Measurements from ENCODE around the gene MATN1.

DNA sequence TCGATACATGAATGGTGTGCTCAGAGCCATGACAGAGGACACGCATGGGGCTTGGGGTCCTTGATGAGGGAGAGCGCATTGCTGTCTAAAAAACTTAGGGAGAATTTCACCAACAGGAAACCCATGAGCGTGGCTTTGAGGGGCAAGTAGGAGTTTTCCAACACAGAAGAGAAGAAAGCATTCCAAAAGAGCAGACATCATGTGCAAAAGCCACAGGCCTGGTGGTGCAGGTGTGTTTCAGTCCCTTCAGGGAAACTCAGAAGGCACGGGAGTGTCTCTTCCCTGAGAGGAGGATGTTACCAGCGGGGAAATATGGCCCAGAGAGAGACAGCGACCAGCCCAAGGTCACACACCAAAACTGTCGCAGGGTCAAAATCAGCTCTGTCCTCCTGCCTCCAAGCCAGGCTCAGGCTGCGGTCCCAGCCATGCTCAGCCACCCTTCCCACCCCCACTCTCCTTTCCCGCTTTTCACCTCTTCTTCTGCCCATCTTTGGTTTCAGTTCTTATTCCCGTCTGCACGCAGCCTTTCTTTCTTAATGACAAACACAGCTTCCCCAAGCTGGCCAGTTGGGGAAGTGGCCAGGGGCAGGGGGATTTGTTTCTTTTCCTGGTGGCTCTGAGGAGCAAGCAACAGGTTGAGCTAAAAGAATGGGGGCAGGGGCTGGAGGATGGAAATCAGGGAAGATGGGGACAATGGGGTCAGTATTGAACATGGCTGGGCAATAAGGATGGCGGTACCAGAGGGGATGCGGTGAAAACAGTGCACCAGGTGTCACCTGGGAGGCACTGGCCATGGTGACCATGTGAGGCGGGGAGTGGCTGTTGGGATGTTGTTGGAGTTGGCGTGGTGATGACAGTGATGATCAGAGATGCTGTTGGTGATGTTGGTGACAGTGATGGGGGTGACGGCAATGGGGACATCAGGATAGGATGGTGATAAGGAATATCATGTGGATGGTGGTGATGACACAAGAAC is 23.9 kb upstream of the MATN1 start:
- TF ChIP-seq, protein P1, sequence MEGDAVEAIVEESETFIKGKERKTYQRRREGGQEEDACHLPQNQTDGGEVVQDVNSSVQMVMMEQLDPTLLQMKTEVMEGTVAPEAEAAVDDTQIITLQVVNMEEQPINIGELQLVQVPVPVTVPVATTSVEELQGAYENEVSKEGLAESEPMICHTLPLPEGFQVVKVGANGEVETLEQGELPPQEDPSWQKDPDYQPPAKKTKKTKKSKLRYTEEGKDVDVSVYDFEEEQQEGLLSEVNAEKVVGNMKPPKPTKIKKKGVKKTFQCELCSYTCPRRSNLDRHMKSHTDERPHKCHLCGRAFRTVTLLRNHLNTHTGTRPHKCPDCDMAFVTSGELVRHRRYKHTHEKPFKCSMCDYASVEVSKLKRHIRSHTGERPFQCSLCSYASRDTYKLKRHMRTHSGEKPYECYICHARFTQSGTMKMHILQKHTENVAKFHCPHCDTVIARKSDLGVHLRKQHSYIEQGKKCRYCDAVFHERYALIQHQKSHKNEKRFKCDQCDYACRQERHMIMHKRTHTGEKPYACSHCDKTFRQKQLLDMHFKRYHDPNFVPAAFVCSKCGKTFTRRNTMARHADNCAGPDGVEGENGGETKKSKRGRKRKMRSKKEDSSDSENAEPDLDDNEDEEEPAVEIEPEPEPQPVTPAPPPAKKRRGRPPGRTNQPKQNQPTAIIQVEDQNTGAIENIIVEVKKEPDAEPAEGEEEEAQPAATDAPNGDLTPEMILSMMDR (IDR thresholded peaks at IDR 0.05; ENCODE audit: low read depth, low read length, missing input control) = no peak
- TF ChIP-seq, protein P2, sequence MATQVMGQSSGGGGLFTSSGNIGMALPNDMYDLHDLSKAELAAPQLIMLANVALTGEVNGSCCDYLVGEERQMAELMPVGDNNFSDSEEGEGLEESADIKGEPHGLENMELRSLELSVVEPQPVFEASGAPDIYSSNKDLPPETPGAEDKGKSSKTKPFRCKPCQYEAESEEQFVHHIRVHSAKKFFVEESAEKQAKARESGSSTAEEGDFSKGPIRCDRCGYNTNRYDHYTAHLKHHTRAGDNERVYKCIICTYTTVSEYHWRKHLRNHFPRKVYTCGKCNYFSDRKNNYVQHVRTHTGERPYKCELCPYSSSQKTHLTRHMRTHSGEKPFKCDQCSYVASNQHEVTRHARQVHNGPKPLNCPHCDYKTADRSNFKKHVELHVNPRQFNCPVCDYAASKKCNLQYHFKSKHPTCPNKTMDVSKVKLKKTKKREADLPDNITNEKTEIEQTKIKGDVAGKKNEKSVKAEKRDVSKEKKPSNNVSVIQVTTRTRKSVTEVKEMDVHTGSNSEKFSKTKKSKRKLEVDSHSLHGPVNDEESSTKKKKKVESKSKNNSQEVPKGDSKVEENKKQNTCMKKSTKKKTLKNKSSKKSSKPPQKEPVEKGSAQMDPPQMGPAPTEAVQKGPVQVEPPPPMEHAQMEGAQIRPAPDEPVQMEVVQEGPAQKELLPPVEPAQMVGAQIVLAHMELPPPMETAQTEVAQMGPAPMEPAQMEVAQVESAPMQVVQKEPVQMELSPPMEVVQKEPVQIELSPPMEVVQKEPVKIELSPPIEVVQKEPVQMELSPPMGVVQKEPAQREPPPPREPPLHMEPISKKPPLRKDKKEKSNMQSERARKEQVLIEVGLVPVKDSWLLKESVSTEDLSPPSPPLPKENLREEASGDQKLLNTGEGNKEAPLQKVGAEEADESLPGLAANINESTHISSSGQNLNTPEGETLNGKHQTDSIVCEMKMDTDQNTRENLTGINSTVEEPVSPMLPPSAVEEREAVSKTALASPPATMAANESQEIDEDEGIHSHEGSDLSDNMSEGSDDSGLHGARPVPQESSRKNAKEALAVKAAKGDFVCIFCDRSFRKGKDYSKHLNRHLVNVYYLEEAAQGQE (IDR thresholded peaks at IDR 0.05) = no peak
- TF ChIP-seq, protein P3, sequence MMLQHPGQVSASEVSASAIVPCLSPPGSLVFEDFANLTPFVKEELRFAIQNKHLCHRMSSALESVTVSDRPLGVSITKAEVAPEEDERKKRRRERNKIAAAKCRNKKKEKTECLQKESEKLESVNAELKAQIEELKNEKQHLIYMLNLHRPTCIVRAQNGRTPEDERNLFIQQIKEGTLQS (IDR thresholded peaks at IDR 0.05) = no peak
- no peak for TF ChIP-seq EGR1 (IDR thresholded peaks at IDR 0.05; ENCODE audit: low read depth in 2 of 2)
- no peak for TF ChIP-seq YY1 (IDR thresholded peaks at IDR 0.05)
- no peak for TF ChIP-seq FOXA1 (IDR thresholded peaks at IDR 0.05)
- TF ChIP-seq RAD21 (IDR thresholded peaks at IDR 0.05) = no peak
- TF ChIP-seq, protein P4, sequence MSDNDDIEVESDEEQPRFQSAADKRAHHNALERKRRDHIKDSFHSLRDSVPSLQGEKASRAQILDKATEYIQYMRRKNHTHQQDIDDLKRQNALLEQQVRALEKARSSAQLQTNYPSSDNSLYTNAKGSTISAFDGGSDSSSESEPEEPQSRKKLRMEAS (IDR thresholded peaks at IDR 0.05) = no peak
- no peak for TF ChIP-seq JUND (IDR thresholded peaks at IDR 0.05)
- no peak for TF ChIP-seq SP1 (IDR thresholded peaks at IDR 0.05)
